Skeletal muscle tissue (tissue), 4 donors: ENCODE measurements around the gene KDM6A. TPM values are rescaled to one million over a fixed set of nuclear protein-coding genes. Genes with fewer than 3 reads are reported as not detected.
"Not testable (repeated sequence)": the region's sequence is repeated elsewhere in the genome, so short reads cannot be mapped to it uniquely, and the experiment has no call there.

Experiments
- H3K27ac ChIP-seq: one replicate; pipeline ENCODE4 v1.7.0; 2013; ENCODE audit warnings: mild to moderate bottlenecking, low read depth, low read length, inconsistent platforms
- H3K27me3 ChIP-seq, 3 donors: one replicate each; pipeline ENCODE4 v1.7.0; 2013; ENCODE audit warnings: low read length in 3 of 3; ENCODE audit not compliant: control insufficient read depth in 3 of 3, insufficient read depth in 3 of 3
- H3K36me3 ChIP-seq, 3 donors: one replicate each; pipeline ENCODE4 v1.7.0; 2013; ENCODE audit warnings: low read length in 3 of 3; ENCODE audit not compliant: control insufficient read depth in 3 of 3, insufficient read depth in 3 of 3
- H3K4me1 ChIP-seq, 3 donors: one replicate each; pipeline ENCODE4 v1.7.0; 2013; ENCODE audit warnings: low read length in 3 of 3, mild to moderate bottlenecking in 3 of 3; ENCODE audit not compliant: control insufficient read depth in 3 of 3, insufficient read depth in 3 of 3
- H3K4me3 ChIP-seq, 3 donors: one replicate each; pipeline ENCODE4 v1.7.0; 2013; ENCODE audit warnings: low read length in 3 of 3
- H3K9ac ChIP-seq, 3 donors: one replicate each; pipeline ENCODE4 v1.7.0; 2013; ENCODE audit warnings: low read length in 3 of 3, mild to moderate bottlenecking in 3 of 3, moderate library complexity in 2 of 3, low read depth in 1 of 3
- H3K9me3 ChIP-seq, 3 donors: one replicate each; pipeline ENCODE4 v1.7.0; 2013; ENCODE audit warnings: low read length in 3 of 3; ENCODE audit not compliant: control insufficient read depth in 3 of 3
- total RNA-seq: library from RNA; depleted of rRNA; stranded (reverse); fragments of >200 nt; gene quantifications from one replicate; pipeline ENCODE4 v1.2.3, GENCODE V29; 2014
- donor health status: Osteomylitis.

Gene KDM6A
- total RNA-seq, 1 donor from 2014 or later: 21.9 TPM

GRCh38 chrX:45011131-45011530 lies 138.1 kb downstream of the KDM6A start:
- Histone ChIP-seq H3K4me1 (peaks cover 0 to 12% (median 11%) of the 10 kb centered on the region in 3 donors), H3K27ac (no peak overlapping the region), H3K9me3 (no peaks in the 10 kb centered on the region), H3K27me3 (no peaks in the 10 kb centered on the region), H3K4me3 (no peak overlapping the region), H3K9ac (no peak overlapping the region), H3K36me3 (no peaks in the 10 kb centered on the region)

- H3K27ac ChIP-seq: no peak overlapping the region
- no peak overlapping the region for H3K4me3 ChIP-seq
- no peaks in the 10 kb centered on the region for H3K9me3 ChIP-seq
- H3K27me3 ChIP-seq: no peaks in the 10 kb centered on the region
- no peaks in the 10 kb centered on the region for H3K36me3 ChIP-seq
- no peak overlapping the region for H3K9ac ChIP-seq
- peaks cover 0 to 12% (median 11%) of the 10 kb centered on the region in 3 donors for H3K4me1 ChIP-seq
Observed at GRCh38 chrX:45011597-45011996, 138.6 kb downstream of the KDM6A start.

- Histone ChIP-seq H3K4me3 (no peak overlapping the region), H3K9ac (no peak overlapping the region), H3K9me3 (no peaks in the 10 kb centered on the region), H3K27ac (no peak overlapping the region), H3K36me3 (no peaks in the 10 kb centered on the region), H3K27me3 (no peaks in the 10 kb centered on the region), H3K4me1 (peaks cover 0 to 16% (median 5%) of the 10 kb centered on the region in 3 donors)
Observed at GRCh38 chrX:45017946-45018345, 145.0 kb downstream of the KDM6A start.

GRCh38 chrX:45022150-45022549 lies 149.2 kb downstream of the KDM6A start:
- H3K9ac ChIP-seq: no peak overlapping the region
- H3K4me1 ChIP-seq: peaks cover 0 to 13% (median 3%) of the 10 kb centered on the region in 3 donors
- H3K27me3 ChIP-seq: no peaks in the 10 kb centered on the region
- H3K9me3 ChIP-seq: no peaks in the 10 kb centered on the region
- no peaks in the 10 kb centered on the region for H3K36me3 ChIP-seq
- no peak overlapping the region for H3K4me3 ChIP-seq
- H3K27ac ChIP-seq: no peak overlapping the region

GRCh38 chrX:45024501-45024900 lies 151.5 kb downstream of the KDM6A start:
- peaks cover 0 to 4% (median 3%) of the 10 kb centered on the region in 3 donors for H3K4me1 ChIP-seq
- H3K36me3 ChIP-seq: no peaks in the 10 kb centered on the region
- H3K27me3 ChIP-seq: no peaks in the 10 kb centered on the region
- H3K9me3 ChIP-seq: no peaks in the 10 kb centered on the region
- H3K9ac ChIP-seq: no peak overlapping the region
- H3K4me3 ChIP-seq: no peak overlapping the region
- no peak overlapping the region for H3K27ac ChIP-seq

GRCh38 chrX:45026036-45026435 lies 153.0 kb downstream of the KDM6A start:
- Histone ChIP-seq H3K4me1 (peaks cover 0 to 4% (median 3%) of the 10 kb centered on the region in 3 donors), H3K9me3 (no peaks in the 10 kb centered on the region), H3K4me3 (no peak overlapping the region), H3K36me3 (no peaks in the 10 kb centered on the region), H3K9ac (no peak overlapping the region), H3K27me3 (no peaks in the 10 kb centered on the region), H3K27ac (no peak overlapping the region)

- no peak overlapping the region for H3K27ac ChIP-seq
- no peak overlapping the region for H3K4me3 ChIP-seq
- H3K9ac ChIP-seq: no peak overlapping the region
- no peaks in the 10 kb centered on the region for H3K36me3 ChIP-seq
- no peaks in the 10 kb centered on the region for H3K27me3 ChIP-seq
- H3K4me1 ChIP-seq: no peaks in the 10 kb centered on the region
- no peaks in the 10 kb centered on the region for H3K9me3 ChIP-seq
Observed at GRCh38 chrX:45031830-45032378, 158.9 kb downstream of the KDM6A start.

GRCh38 chrX:45035071-45035470 lies 162.1 kb downstream of the KDM6A start:
- H3K27me3 ChIP-seq: no peaks in the 10 kb centered on the region
- H3K9me3 ChIP-seq: no peaks in the 10 kb centered on the region
- no peak overlapping the region for H3K27ac ChIP-seq
- H3K4me3 ChIP-seq: no peak overlapping the region
- no peaks in the 10 kb centered on the region for H3K36me3 ChIP-seq
- no peaks in the 10 kb centered on the region for H3K4me1 ChIP-seq
- no peak overlapping the region for H3K9ac ChIP-seq

- no peaks in the 10 kb centered on the region for H3K9me3 ChIP-seq
- no peak overlapping the region for H3K9ac ChIP-seq
- H3K27ac ChIP-seq: no peak overlapping the region
- no peaks in the 10 kb centered on the region for H3K27me3 ChIP-seq
- no peaks in the 10 kb centered on the region for H3K36me3 ChIP-seq
- no peaks in the 10 kb centered on the region for H3K4me1 ChIP-seq
- H3K4me3 ChIP-seq: no peak overlapping the region
Observed at GRCh38 chrX:45036161-45036560, 163.2 kb downstream of the KDM6A start.

- H3K9me3 ChIP-seq, H3K36me3 ChIP-seq, H3K4me1 ChIP-seq, H3K27ac ChIP-seq, H3K4me3 ChIP-seq, H3K27me3 ChIP-seq, H3K9ac ChIP-seq: not testable (repeated sequence)
Observed at GRCh38 chrX:45040137-45040536, 167.1 kb downstream of the KDM6A start.
